ENCODE data around the gene TP53RK.

Gene TP53RK

DNA sequence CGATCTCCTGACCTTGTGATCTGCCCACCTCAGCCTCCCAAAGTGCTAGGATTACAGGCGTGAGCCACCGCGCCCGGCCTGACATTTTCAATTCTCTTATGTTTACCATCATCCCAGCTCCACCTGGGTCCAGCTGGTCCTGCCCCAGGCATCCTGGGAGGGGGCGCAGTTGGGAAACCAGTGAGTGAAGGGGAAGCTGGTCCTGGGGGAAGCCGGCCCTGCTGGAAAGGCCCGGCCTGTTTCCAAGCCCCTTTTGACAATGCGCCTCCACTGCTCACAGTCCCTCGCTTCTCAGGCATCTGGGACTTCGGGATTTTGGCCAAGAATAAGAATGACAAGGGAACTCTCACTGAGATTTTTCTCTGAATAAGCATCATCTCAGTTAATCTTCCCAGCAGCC lies 52.2 kb downstream of the TP53RK start:
- TF ChIP-seq, protein P1, sequence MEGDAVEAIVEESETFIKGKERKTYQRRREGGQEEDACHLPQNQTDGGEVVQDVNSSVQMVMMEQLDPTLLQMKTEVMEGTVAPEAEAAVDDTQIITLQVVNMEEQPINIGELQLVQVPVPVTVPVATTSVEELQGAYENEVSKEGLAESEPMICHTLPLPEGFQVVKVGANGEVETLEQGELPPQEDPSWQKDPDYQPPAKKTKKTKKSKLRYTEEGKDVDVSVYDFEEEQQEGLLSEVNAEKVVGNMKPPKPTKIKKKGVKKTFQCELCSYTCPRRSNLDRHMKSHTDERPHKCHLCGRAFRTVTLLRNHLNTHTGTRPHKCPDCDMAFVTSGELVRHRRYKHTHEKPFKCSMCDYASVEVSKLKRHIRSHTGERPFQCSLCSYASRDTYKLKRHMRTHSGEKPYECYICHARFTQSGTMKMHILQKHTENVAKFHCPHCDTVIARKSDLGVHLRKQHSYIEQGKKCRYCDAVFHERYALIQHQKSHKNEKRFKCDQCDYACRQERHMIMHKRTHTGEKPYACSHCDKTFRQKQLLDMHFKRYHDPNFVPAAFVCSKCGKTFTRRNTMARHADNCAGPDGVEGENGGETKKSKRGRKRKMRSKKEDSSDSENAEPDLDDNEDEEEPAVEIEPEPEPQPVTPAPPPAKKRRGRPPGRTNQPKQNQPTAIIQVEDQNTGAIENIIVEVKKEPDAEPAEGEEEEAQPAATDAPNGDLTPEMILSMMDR (IDR thresholded peaks at IDR 0.05; ENCODE audit: insufficient read depth, low read depth, low read length, missing control alignments): no peak
- no peak overlapping the region for H3K4me3 ChIP-seq (ENCODE audit: low read depth, low read length)
- DNase-seq (ENCODE audit: low read depth): no peak

DNA sequence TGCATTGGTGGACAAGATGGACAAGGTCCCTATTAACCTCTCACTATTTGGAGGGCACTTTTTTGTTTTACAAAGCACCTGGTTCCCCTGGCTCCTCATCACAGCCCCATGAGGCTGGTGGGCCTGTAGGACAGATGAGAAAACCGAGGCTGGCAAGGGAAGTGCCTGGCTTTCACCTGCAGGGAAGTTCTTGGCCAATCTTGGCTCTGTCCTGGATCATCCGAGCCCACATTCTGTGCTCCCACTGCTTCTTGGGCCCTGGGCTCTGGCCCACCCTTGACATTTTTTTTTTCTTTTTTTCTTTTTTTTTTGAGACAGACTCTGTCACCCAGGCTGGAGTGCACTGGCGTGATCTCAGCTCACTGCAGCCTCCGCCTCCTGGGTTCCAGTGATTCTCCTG lies 52.7 kb downstream of the TP53RK start:
- no peak for DNase-seq (ENCODE audit: low read depth)
- TF ChIP-seq, protein P1 (IDR thresholded peaks at IDR 0.05; ENCODE audit: insufficient read depth, low read depth, low read length, missing control alignments): no peak
- no peak overlapping the region for H3K4me3 ChIP-seq (ENCODE audit: low read depth, low read length)

DNA sequence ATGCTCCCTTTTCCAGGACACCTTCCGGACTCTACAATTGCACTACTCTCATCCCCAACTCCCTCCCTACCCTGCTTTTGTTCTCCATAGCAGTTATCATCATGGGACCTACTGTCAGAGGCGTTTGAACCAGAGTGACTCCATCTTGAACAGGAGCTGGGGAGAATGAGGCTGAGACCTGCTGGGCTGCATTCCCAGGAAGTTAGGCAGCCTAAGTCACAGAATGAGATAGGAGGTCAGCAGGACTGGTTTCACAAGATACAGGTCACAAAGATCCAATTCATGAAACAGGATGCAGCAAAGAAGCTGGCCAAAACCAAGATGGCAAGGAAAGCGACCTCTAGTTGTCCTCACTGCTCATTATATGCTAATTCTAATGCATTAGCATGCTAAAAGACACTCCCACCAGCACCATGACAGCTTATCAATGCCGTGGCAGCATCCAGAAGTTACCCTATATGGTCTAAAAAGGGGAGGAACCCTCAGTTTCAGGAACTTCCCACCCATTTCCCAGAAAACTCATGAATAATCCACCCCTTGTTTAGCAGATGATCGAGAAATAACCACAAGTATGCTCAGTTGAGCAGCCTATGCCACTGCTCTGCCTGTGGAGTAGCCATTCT lies 53.6 kb downstream of the TP53RK start:
- no peak overlapping the region for H3K4me3 ChIP-seq (ENCODE audit: low read depth, low read length)
- TF ChIP-seq, protein P1 (IDR thresholded peaks at IDR 0.05; ENCODE audit: insufficient read depth, low read depth, low read length, missing control alignments): no peak
- no peak for DNase-seq (ENCODE audit: low read depth)

DNA sequence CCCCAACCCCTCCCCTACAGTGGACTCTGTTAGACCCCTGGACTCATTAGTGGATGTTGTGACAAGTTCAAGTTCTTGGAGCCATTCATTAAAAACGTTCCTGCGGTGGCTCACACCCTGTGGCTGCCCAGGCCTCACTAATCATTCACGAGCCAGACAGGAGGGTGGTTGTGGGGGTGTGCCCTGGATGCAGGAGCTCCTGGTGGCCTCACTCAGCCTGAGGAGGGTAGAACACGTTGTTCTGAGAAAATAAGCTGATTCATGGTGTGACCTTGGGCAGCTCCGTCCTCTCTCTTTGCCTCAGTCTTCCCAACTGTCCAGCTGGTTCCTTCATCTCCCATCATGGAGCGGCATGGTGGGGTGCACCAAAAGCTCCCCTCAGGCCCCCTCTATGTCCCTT lies 54.7 kb downstream of the TP53RK start:
- no peak overlapping the region for H3K4me3 ChIP-seq (ENCODE audit: low read depth, low read length)
- no peak for DNase-seq (ENCODE audit: low read depth)
- TF ChIP-seq, protein P1 (IDR thresholded peaks at IDR 0.05; ENCODE audit: insufficient read depth, low read depth, low read length, missing control alignments): no peak

All from GM12865 (cell line).